Keratinocyte (primary cell): ENCODE results near the gene ADCY5. TPM values are rescaled to one million over a fixed set of nuclear protein-coding genes. Genes with fewer than 3 reads are reported as not detected.

ENCODE experiments used
- DNase-seq: peaks from one replicate; pipeline ENCODE4 v3.0.0-alpha.2; 2011; ENCODE audit warnings: low read depth, missing footprints, low spot score
- FAIRE-seq: peaks from 2 replicates; lab custom pipeline; 2011; peaks lifted over from hg19 to GRCh38; lab: Jason Lieb, UNC
- H2AFZ ChIP-seq: 2 replicates; pipeline ENCODE4 v1.6.0; 2012; ENCODE audit warnings: low read length, control low read depth, inconsistent platforms; ENCODE audit not compliant: control insufficient read depth
- H3K27ac ChIP-seq: 2 replicates; pipeline ENCODE4 v1.5.1; 2011; ENCODE audit warnings: low read length; ENCODE audit not compliant: control insufficient read depth, insufficient read depth
- H3K27me3 ChIP-seq: 3 replicates; pipeline ENCODE4 v1.6.0; 2011; ENCODE audit warnings: low read length; ENCODE audit not compliant: control insufficient read depth, insufficient read depth; ENCODE audit errors: extremely low read depth
- H3K36me3 ChIP-seq, 2 experiments: 2 replicates in 1 of 2; 3 replicates in 1 of 2; pipeline ENCODE4 v1.5.1; 2011; ENCODE audit warnings: low read length in 2 of 2, mild to moderate bottlenecking in 1 of 2; ENCODE audit not compliant: control insufficient read depth in 2 of 2, insufficient read depth in 2 of 2; ENCODE audit errors: extremely low read depth in 1 of 2
- H3K4me1 ChIP-seq: 3 replicates; pipeline ENCODE4 v1.5.1; 2011; ENCODE audit warnings: low read length; ENCODE audit not compliant: control insufficient read depth, insufficient read depth; ENCODE audit errors: extremely low read depth
- H3K4me2 ChIP-seq: 3 replicates; pipeline ENCODE4 v1.6.0; 2011; ENCODE audit warnings: low read depth, low read length; ENCODE audit not compliant: control insufficient read depth, insufficient read depth; ENCODE audit errors: extremely low read depth
- H3K4me3 ChIP-seq, 3 experiments: fragments of 200-600 bp in 1 of 3; sonication (generic) in 1 of 3; 2 replicates in 2 of 3; 3 replicates in 1 of 3; pipeline ENCODE4 v1.5.1; 2011 to 2016; ENCODE audit warnings: low read length in 3 of 3, mild to moderate bottlenecking in 3 of 3, control low read depth in 2 of 3, inconsistent platforms in 1 of 3, low read depth in 1 of 3, mixed read lengths in 1 of 3, mixed run types in 1 of 3, moderate library complexity in 1 of 3; ENCODE audit not compliant: control insufficient read depth in 2 of 3, insufficient read depth in 2 of 3; ENCODE audit errors: extremely low read depth in 1 of 3
- H3K79me2 ChIP-seq: 2 replicates; pipeline ENCODE4 v1.6.0; 2012; ENCODE audit warnings: low read length; ENCODE audit not compliant: control insufficient read depth, insufficient read depth
- H3K9ac ChIP-seq: 3 replicates; pipeline ENCODE4 v1.6.0; 2011; ENCODE audit warnings: low read length; ENCODE audit not compliant: control insufficient read depth, insufficient read depth; ENCODE audit errors: extremely low read depth
- H3K9me1 ChIP-seq: 3 replicates; pipeline ENCODE4 v1.6.0; 2011; ENCODE audit warnings: low read length; ENCODE audit not compliant: control insufficient read depth, insufficient read depth; ENCODE audit errors: extremely low read depth
- H3K9me3 ChIP-seq: 2 replicates; pipeline ENCODE4 v1.5.1; 2012; ENCODE audit warnings: low read depth, low read length; ENCODE audit not compliant: control insufficient read depth
- H4K20me1 ChIP-seq: 3 replicates; pipeline ENCODE4 v1.6.0; 2011; ENCODE audit warnings: low read length; ENCODE audit not compliant: control insufficient read depth, insufficient read depth; ENCODE audit errors: extremely low read depth
- EZH2 ChIP-seq: IDR thresholded peaks from one replicate; pipeline ENCODE4 v1.6.1; 2012; ENCODE audit warnings: inconsistent platforms, mild to moderate bottlenecking, low read length, moderate library complexity
- dilution Hi-C: fragments of 300-500 bp; cut with MboI; formaldehyde crosslinking; loops from one replicate; pipeline ENCODE4 v1.7.0; 2020; ENCODE audit warnings: low sequenced_read_pairs; ENCODE audit not compliant: extremely low pct_ligation_motif_present
- polyA plus RNA-seq, 5 experiments: library from polyadenylated mRNA; depleted of rRNA in 3 of 5; stranded (reverse) in 3 of 5; stranded (forward) in 1 of 5; unstranded in 1 of 5; fragments of >200 nt; gene quantifications; 1 replicate in 1 of 5; 2 replicates in 3 of 5; 3 replicates in 1 of 5; pipeline versions ENCODE4 v1.2.1 to v1.2.3, GENCODE V29; 2011 to 2012; ENCODE audit warnings: missing spikeins in 2 of 5, low read depth in 1 of 5, low replicate concordance in 1 of 5
- TF ChIP-seq, protein P1 (sequence below), 3 experiments: IDR thresholded peaks in 1 of 3; conservative IDR thresholded peaks in 1 of 3; optimal IDR thresholded peaks in 1 of 3; 2 replicates in 2 of 3; 3 replicates in 1 of 3; pipeline versions ENCODE3 to v1.5.1; 2011; ENCODE audit warnings: low read length in 3 of 3, mild to moderate bottlenecking in 3 of 3, moderate library complexity in 2 of 3, control low read depth in 1 of 3, inconsistent platforms in 1 of 3; ENCODE audit not compliant: insufficient read depth in 2 of 3; ENCODE audit errors: extremely low read depth in 1 of 3

ADCY5 gene
- polyA plus RNA-seq, 1 donor (not counting 4 experiments of a cell fraction or from before 2014, with no cell fraction given): not detected

DNA sequence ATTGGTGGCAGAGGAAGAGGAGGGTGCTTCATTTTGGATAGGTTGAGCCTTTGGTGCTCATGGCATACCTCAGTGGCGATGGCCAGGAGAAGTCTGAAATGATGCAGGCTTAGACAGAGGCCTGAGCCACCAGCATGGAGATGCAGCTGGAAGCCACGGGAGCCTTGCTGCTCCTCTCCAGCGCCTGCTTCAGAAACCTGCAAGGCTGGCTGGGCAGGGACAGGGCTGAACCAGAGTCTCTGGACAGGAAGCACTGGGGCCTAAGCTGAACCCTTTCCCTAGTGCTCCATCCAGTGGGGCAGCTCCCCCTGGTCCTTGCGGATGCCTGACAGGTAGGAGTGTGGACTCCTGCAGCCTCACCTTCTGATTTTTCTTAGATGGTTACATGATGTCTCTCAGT lies 36.7 kb upstream of the ADCY5 start:
- Histone ChIP-seq H2AFZ (no peak overlapping the region), H3K9me3 (no peaks in the 10 kb centered on the region), H3K4me2 (no peak overlapping the region), H3K27ac (no peak overlapping the region), H3K36me3 (peaks cover 0 to 5% of the 10 kb centered on the region in 2 experiments), H3K4me3 (no peak overlapping the region), H3K79me2 (no peaks in the 10 kb centered on the region), H3K4me1 (peaks cover 11% of the 10 kb centered on the region), H3K27me3 (no peaks in the 10 kb centered on the region), H3K9ac (no peak overlapping the region), H3K9me1 (no peaks in the 10 kb centered on the region), H4K20me1 (no peaks in the 10 kb centered on the region)
- TF ChIP-seq, protein P1, sequence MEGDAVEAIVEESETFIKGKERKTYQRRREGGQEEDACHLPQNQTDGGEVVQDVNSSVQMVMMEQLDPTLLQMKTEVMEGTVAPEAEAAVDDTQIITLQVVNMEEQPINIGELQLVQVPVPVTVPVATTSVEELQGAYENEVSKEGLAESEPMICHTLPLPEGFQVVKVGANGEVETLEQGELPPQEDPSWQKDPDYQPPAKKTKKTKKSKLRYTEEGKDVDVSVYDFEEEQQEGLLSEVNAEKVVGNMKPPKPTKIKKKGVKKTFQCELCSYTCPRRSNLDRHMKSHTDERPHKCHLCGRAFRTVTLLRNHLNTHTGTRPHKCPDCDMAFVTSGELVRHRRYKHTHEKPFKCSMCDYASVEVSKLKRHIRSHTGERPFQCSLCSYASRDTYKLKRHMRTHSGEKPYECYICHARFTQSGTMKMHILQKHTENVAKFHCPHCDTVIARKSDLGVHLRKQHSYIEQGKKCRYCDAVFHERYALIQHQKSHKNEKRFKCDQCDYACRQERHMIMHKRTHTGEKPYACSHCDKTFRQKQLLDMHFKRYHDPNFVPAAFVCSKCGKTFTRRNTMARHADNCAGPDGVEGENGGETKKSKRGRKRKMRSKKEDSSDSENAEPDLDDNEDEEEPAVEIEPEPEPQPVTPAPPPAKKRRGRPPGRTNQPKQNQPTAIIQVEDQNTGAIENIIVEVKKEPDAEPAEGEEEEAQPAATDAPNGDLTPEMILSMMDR (optimal IDR thresholded peaks at IDR 0.05 in 1 of 3, IDR thresholded peaks at IDR 0.05 in 1 of 3, conservative IDR thresholded peaks at IDR 0.05 in 1 of 3; ENCODE audit: extremely low read depth in 1 of 3, insufficient read depth in 2 of 3, low read length in 3 of 3): no peak
- dilution Hi-C loops: no loop called here
- DNase-seq: no peak
- FAIRE-seq: no peak

- Histone ChIP-seq H4K20me1 (no peaks in the 10 kb centered on the region), H3K4me1 (peaks cover 11% of the 10 kb centered on the region), H3K4me3 (no peak overlapping the region), H3K9me1 (no peaks in the 10 kb centered on the region), H3K27ac (no peak overlapping the region), H3K79me2 (no peaks in the 10 kb centered on the region), H3K36me3 (no peaks in the 10 kb centered on the region), H3K9me3 (no peaks in the 10 kb centered on the region), H3K4me2 (no peak overlapping the region), H3K9ac (no peak overlapping the region), H2AFZ (no peak overlapping the region), H3K27me3 (no peaks in the 10 kb centered on the region)
- DNase-seq (no peak), FAIRE-seq (no peak)
- TF ChIP-seq, protein P1 (optimal IDR thresholded peaks at IDR 0.05 in 1 of 3, IDR thresholded peaks at IDR 0.05 in 1 of 3, conservative IDR thresholded peaks at IDR 0.05 in 1 of 3; ENCODE audit: extremely low read depth in 1 of 3, insufficient read depth in 2 of 3, low read length in 3 of 3): no peak
- TF ChIP-seq EZH2: no peak
- dilution Hi-C loops: no loop called here
These were observed 34.3 kb upstream of the ADCY5 start for GRCh38 chr3:123483146-123483545.
